Prostate gland (tissue), 2 donors: ENCODE data around the gene PIEZO2. TPM values are rescaled to one million over a fixed set of nuclear protein-coding genes. Genes with fewer than 3 reads are reported as not detected.

Experiments
- DNase-seq: peaks from one replicate; pipeline ENCODE4 v3.0.0-alpha.2; 2019; ENCODE audit warnings: low spot score
- H3K27ac ChIP-seq, 2 donors: fragments of 200-600 bp; sonication (generic); 2 replicates each; pipeline ENCODE4 v1.5.1; 2017 to 2019
- H3K27me3 ChIP-seq: fragments of 200-600 bp; sonication (generic); replicated peaks from 2 replicates; pipeline ENCODE4 v1.5.1; 2019; ENCODE audit not compliant: insufficient read depth
- H3K36me3 ChIP-seq, 2 donors: fragments of 200-600 bp; sonication (generic); 1 replicate in 1 of 2; 2 replicates in 1 of 2; pipeline versions ENCODE4 v1.5.1 to v1.8.1; 2017 to 2019
- H3K4me1 ChIP-seq: fragments of 200-600 bp; sonication (generic); replicated peaks from 2 replicates; pipeline ENCODE4 v1.5.1; 2019
- H3K4me3 ChIP-seq, 2 donors: fragments of 200-600 bp; sonication (generic); 2 replicates each; pipeline ENCODE4 v1.5.1; 2017 to 2019
- H3K9me3 ChIP-seq: fragments of 200-600 bp; sonication (generic); 2 replicates; pipeline ENCODE4 v1.5.1; 2017
- POLR2A ChIP-seq: fragments of 450-650 bp; IDR thresholded peaks from one replicate; pipeline ENCODE4 v1.6.1; 2016; ENCODE audit warnings: antibody characterized with exemption, mild to moderate bottlenecking
- POLR2AphosphoS5 ChIP-seq: sonication (generic); formaldehyde crosslinking; IDR thresholded peaks from one replicate; pipeline ENCODE4 v1.6.1; 2017; ENCODE audit warnings: antibody characterized with exemption
- WGBS: methylation state at CpG from one replicate; pipeline ENCODE4 v1.1.5; 2018; 5-methylcytosine and 5-hydroxymethylcytosine counted together
- intact Hi-C: fragments of 100-400 bp; cut with DNase I; formaldehyde crosslinking; loops from one replicate; pipeline ENCODE4 v1.14.2; 2022
- total RNA-seq, 2 donors: library from RNA; depleted of rRNA; stranded (reverse); fragments of >200 nt; gene quantifications; one replicate each; pipeline ENCODE4 v1.1.0, GENCODE V29; 2016
- TF ChIP-seq, protein P1 (sequence below), 4 experiments: fragments of 200-600 bp in 2 of 4; fragments of 450-650 bp in 2 of 4; sonication (generic) in 2 of 4; IDR thresholded peaks; 1 replicate in 3 of 4; 2 replicates in 1 of 4; pipeline ENCODE4 v1.5.1; 2016 to 2019; ENCODE audit warnings: antibody characterized with exemption in 4 of 4, mild to moderate bottlenecking in 2 of 4, moderate library complexity in 2 of 4

The PIEZO2 gene
- total RNA-seq, 2 donors from 2014 or later = 4.1 to 19.0 TPM

DNA sequence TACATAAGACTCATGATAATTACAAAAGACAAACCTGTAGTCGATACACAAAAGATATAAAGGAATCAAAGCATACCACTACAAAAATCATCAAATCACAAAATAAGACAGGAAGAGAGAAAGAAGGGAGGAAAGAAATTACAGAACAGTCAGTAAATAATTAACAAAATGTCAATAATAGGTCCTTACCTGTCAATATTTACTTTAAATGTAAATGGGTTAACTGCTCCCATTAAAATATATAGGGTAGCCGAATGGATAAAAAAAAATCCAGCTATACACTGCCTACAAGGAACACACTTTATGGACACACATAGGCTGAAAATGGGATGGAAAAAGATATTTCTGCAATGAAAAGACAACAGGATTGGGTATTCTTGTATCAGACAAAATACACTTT lies 163.7 kb downstream of the PIEZO2 start:
- TF ChIP-seq POLR2AphosphoS5 (no peak), POLR2A (no peak)
- TF ChIP-seq, protein P1, sequence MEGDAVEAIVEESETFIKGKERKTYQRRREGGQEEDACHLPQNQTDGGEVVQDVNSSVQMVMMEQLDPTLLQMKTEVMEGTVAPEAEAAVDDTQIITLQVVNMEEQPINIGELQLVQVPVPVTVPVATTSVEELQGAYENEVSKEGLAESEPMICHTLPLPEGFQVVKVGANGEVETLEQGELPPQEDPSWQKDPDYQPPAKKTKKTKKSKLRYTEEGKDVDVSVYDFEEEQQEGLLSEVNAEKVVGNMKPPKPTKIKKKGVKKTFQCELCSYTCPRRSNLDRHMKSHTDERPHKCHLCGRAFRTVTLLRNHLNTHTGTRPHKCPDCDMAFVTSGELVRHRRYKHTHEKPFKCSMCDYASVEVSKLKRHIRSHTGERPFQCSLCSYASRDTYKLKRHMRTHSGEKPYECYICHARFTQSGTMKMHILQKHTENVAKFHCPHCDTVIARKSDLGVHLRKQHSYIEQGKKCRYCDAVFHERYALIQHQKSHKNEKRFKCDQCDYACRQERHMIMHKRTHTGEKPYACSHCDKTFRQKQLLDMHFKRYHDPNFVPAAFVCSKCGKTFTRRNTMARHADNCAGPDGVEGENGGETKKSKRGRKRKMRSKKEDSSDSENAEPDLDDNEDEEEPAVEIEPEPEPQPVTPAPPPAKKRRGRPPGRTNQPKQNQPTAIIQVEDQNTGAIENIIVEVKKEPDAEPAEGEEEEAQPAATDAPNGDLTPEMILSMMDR (IDR thresholded peaks at IDR 0.05) = no peak
- DNase-seq = no peak
- H3K36me3 ChIP-seq = no peaks in the 10 kb centered on the region
- WGBS = 64% methylated on average over 2 of the region's 2 CpGs
- H3K4me3 ChIP-seq = no peak overlapping the region
- no peaks in the 10 kb centered on the region for H3K9me3 ChIP-seq
- no peaks in the 10 kb centered on the region for H3K4me1 ChIP-seq
- intact Hi-C loops = no loop called here
- H3K27ac ChIP-seq = no peak overlapping the region
- no peaks in the 10 kb centered on the region for H3K27me3 ChIP-seq

DNA sequence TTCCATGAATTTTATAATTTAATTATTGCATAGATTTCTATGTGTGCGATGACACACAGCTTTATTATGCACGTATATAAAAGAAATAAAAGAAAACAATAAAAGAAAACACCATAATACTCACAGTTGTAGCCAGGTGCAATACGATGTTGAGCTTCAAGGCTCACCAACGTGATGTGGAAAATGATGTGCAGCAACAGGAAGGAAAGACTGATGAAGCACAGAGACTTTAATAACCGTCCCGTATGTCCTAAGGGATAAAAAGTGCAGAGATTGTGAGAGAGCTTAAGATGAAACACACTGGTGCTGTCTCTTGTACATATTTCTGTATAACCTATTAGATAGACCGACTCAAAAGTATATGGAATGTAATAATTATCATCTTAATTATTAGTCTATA lies 170.0 kb downstream of the PIEZO2 start:
- Histone ChIP-seq H3K4me1 (no peaks in the 10 kb centered on the region), H3K4me3 (no peak overlapping the region), H3K36me3 (no peaks in the 10 kb centered on the region), H3K9me3 (no peaks in the 10 kb centered on the region), H3K27me3 (no peaks in the 10 kb centered on the region), H3K27ac (no peak overlapping the region)
- WGBS = 85% methylated on average over 7 of the region's 7 CpGs
- intact Hi-C loops = no loop called here
- DNase-seq = no peak
- TF ChIP-seq POLR2AphosphoS5 = no peak
- TF ChIP-seq, protein P1 (IDR thresholded peaks at IDR 0.05) = no peak
- TF ChIP-seq POLR2A = no peak

DNA sequence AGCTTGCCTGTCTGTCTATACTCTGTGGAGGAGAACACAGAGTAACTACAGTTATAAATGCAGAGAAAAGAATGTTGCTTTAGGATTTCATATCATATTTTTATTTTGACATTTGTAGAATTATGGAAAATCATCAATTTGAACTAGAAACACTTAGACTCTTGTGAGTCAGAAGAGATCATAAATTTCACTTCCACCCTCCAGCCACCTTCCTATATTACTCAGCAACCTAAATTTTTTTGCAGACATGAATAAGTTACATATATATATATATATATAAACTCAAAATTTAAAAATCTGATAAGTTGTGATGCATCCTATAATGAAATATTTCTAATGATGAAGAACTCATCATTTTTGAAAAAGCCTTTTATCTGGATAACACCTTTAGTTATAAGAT lies 172.3 kb downstream of the PIEZO2 start:
- Histone ChIP-seq H3K4me3 (no peak overlapping the region), H3K27ac (no peak overlapping the region), H3K9me3 (no peaks in the 10 kb centered on the region), H3K4me1 (no peaks in the 10 kb centered on the region), H3K27me3 (no peaks in the 10 kb centered on the region), H3K36me3 (no peaks in the 10 kb centered on the region)
- TF ChIP-seq, protein P1 (IDR thresholded peaks at IDR 0.05) = no peak
- TF ChIP-seq POLR2A = no peak
- no peak for TF ChIP-seq POLR2AphosphoS5
- no peak for DNase-seq
- intact Hi-C loops = no loop called here

DNA sequence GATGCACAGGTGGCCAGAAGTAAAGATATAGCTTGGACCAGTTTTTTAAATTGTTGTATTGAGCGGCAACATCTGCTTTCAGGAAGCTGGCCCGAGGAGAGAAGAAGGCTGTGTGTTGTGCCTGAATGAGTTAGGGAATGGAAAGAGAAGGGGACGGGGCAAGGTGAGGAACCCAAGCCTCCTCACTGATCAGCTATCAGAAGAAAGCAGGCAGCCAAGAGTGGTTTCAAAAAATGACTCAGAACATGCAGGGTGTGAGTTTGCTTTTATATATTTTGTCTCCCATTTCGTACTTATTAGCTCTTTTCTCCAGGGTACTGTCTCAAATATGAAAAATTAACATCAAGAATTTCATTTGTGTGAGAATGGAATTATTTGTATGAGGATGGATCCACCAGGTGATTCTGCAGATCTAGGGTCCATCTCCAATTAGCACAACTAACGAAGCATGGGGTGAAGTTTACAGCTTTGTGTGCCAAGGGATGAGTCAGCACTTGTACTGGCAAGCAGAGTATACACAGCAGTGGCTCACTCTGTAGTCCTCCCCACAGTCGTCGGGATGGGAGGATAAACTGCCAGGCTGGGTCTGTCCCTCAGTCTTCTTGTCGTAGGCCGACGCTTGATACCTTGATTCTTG lies 175.7 kb downstream of the PIEZO2 start:
- DNase-seq = no peak
- Histone ChIP-seq H3K9me3 (no peaks in the 10 kb centered on the region), H3K4me1 (no peaks in the 10 kb centered on the region), H3K27me3 (no peaks in the 10 kb centered on the region), H3K36me3 (no peaks in the 10 kb centered on the region), H3K4me3 (no peak overlapping the region), H3K27ac (no peak overlapping the region)
- intact Hi-C loops = no loop called here
- 70% methylated on average over 10 of the region's 10 CpGs for WGBS
- no peak for TF ChIP-seq POLR2AphosphoS5
- TF ChIP-seq, protein P1 (IDR thresholded peaks at IDR 0.05) = no peak

DNA sequence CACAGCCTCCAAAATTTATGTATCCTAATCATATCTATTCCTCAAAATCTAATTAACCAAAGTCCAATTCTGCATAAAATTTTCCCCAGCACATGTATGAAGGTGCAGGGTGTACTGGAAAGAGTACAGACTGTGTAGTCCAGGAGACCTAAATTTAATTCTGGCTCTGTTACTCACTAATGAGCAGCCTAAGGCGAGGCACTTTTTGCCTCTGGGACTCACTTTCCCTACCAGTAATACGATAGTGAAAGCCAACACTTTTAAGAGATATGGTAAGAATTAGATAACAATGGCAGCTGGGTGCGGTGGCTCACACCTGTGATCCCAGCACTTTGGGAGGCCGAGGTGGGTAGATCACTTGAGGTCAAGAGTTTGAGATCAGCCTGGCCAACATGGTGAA lies 177.7 kb downstream of the PIEZO2 start:
- H3K9me3 ChIP-seq = no peaks in the 10 kb centered on the region
- no peaks in the 10 kb centered on the region for H3K27me3 ChIP-seq
- H3K4me1 ChIP-seq = no peaks in the 10 kb centered on the region
- no peak overlapping the region for H3K27ac ChIP-seq
- DNase-seq = no peak
- TF ChIP-seq POLR2AphosphoS5 (no peak), POLR2A (no peak)
- TF ChIP-seq, protein P1 (IDR thresholded peaks at IDR 0.05) = no peak
- no peak overlapping the region for H3K4me3 ChIP-seq
- intact Hi-C loops = no loop called here
- 93% methylated on average over 4 of the region's 4 CpGs for WGBS
- H3K36me3 ChIP-seq = no peaks in the 10 kb centered on the region
